H9 (cell line): ENCODE data around the gene PARD3. TPM values are rescaled to one million over a fixed set of nuclear protein-coding genes. Genes with fewer than 3 reads are reported as not detected.
"Not testable (repeated sequence)": the region's sequence is repeated elsewhere in the genome, so short reads cannot be mapped to it uniquely, and the experiment has no call there.

Experiments used
- DNase-seq: peaks from one replicate; pipeline ENCODE4 v3.0.0-alpha.2; 2017
- H2AFZ ChIP-seq: one replicate; pipeline ENCODE4 v1.6.1; 2013; ENCODE audit warnings: mild to moderate bottlenecking, low read length, control low read depth, moderate library complexity
- H2AK5ac ChIP-seq: 2 replicates; pipeline ENCODE4 v1.6.1; 2013; ENCODE audit warnings: low read length, control low read depth, mixed read lengths; ENCODE audit not compliant: insufficient read length
- H2BK120ac ChIP-seq: one replicate; pipeline ENCODE4 v1.6.1; 2013; ENCODE audit warnings: low read depth, mild to moderate bottlenecking, low read length, control low read depth, inconsistent platforms; ENCODE audit not compliant: poor library complexity, severe bottlenecking
- H2BK12ac ChIP-seq: 2 replicates; pipeline ENCODE4 v1.6.1; 2013; ENCODE audit warnings: low read length, control low read depth, mixed read lengths, low read depth; ENCODE audit not compliant: insufficient read length
- H2BK15ac ChIP-seq: 2 replicates; pipeline ENCODE4 v1.6.1; 2013; ENCODE audit warnings: low read depth, low read length, control low read depth
- H2BK20ac ChIP-seq: one replicate; pipeline ENCODE4 v1.6.1; 2013; ENCODE audit warnings: low read depth, mild to moderate bottlenecking, low read length, control low read depth, inconsistent platforms; ENCODE audit not compliant: poor library complexity, severe bottlenecking
- H2BK5ac ChIP-seq: 2 replicates; pipeline ENCODE4 v1.6.1; 2013; ENCODE audit warnings: low read length, control low read depth, mixed read lengths; ENCODE audit not compliant: insufficient read length
- H3K14ac ChIP-seq: 2 replicates; pipeline ENCODE4 v1.6.1; 2013; ENCODE audit warnings: low read length, control low read depth; ENCODE audit not compliant: insufficient read depth
- H3K18ac ChIP-seq: 2 replicates; pipeline ENCODE4 v1.6.1; 2013; ENCODE audit warnings: low read depth, mild to moderate bottlenecking, mixed read lengths, low read length, control low read depth; ENCODE audit not compliant: insufficient read length
- H3K23ac ChIP-seq: 2 replicates; pipeline ENCODE4 v1.6.1; 2013; ENCODE audit warnings: low read length, control low read depth, mixed read lengths, low read depth; ENCODE audit not compliant: insufficient read length
- H3K23me2 ChIP-seq: 2 replicates; pipeline ENCODE4 v1.6.1; 2013; ENCODE audit warnings: low read depth, mild to moderate bottlenecking, mixed read lengths, low read length, control low read depth; ENCODE audit not compliant: insufficient read length, poor library complexity, severe bottlenecking
- H3K27ac ChIP-seq: 2 replicates; pipeline ENCODE4 v1.5.1; 2013; ENCODE audit warnings: low read length, control low read depth, mixed read lengths, low read depth; ENCODE audit not compliant: insufficient read length
- H3K27me3 ChIP-seq: 2 replicates; pipeline ENCODE4 v1.6.1; 2013; ENCODE audit warnings: low read length, control low read depth, inconsistent platforms; ENCODE audit not compliant: insufficient read depth
- H3K4ac ChIP-seq: 2 replicates; pipeline ENCODE4 v1.6.1; 2013; ENCODE audit warnings: low read depth, mild to moderate bottlenecking, control low read depth, inconsistent platforms, low read length, moderate library complexity
- H3K4me1 ChIP-seq: 2 replicates; pipeline ENCODE4 v1.6.1; 2013; ENCODE audit warnings: low read length, control low read depth, inconsistent platforms; ENCODE audit not compliant: insufficient read depth
- H3K4me2 ChIP-seq: 2 replicates; pipeline ENCODE4 v1.6.1; 2013; ENCODE audit warnings: low read length, control low read depth, mixed read lengths; ENCODE audit not compliant: insufficient read length, insufficient read depth
- H3K56ac ChIP-seq: 2 replicates; pipeline ENCODE4 v1.6.1; 2013; ENCODE audit warnings: low read depth, mild to moderate bottlenecking, mixed read lengths, low read length, control low read depth; ENCODE audit not compliant: insufficient read length
- H3K79me1 ChIP-seq: 2 replicates; pipeline ENCODE4 v1.6.1; 2013; ENCODE audit warnings: low read depth, mild to moderate bottlenecking, moderate library complexity, low read length, control low read depth, inconsistent platforms; ENCODE audit not compliant: insufficient read depth, poor library complexity, severe bottlenecking
- H3K79me2 ChIP-seq: 2 replicates; pipeline ENCODE4 v1.6.1; 2013; ENCODE audit warnings: low read length, control low read depth, inconsistent platforms; ENCODE audit not compliant: insufficient read depth
- H3K9ac ChIP-seq: 2 replicates; pipeline ENCODE4 v1.6.1; 2013; ENCODE audit warnings: low read length, control low read depth, mixed read lengths; ENCODE audit not compliant: insufficient read length; ENCODE audit errors: extremely low read depth
- H3K9me3 ChIP-seq: one replicate; pipeline ENCODE4 v1.6.1; 2013; ENCODE audit warnings: low read depth, low read length, inconsistent platforms; ENCODE audit not compliant: control insufficient read depth
- H3T11ph ChIP-seq: one replicate; pipeline ENCODE4 v1.6.1; 2013; ENCODE audit warnings: mild to moderate bottlenecking, low read length, control low read depth, inconsistent platforms
- H4K20me1 ChIP-seq: one replicate; pipeline ENCODE4 v1.6.1; 2013; ENCODE audit not compliant: control insufficient read depth, insufficient read length, insufficient read depth
- H4K5ac ChIP-seq: 2 replicates; pipeline ENCODE4 v1.6.1; 2013; ENCODE audit warnings: low read depth, mild to moderate bottlenecking, mixed read lengths, low read length, control low read depth; ENCODE audit not compliant: insufficient read length
- H4K8ac ChIP-seq: replicated peaks from 2 replicates; pipeline ENCODE4 v1.6.1; 2013; ENCODE audit warnings: low read length, control low read depth, mixed read lengths, low read depth; ENCODE audit not compliant: insufficient read length
- H4K91ac ChIP-seq: 2 replicates; pipeline ENCODE4 v1.6.1; 2013; ENCODE audit warnings: low read depth, mild to moderate bottlenecking, moderate library complexity, mixed read lengths, low read length, control low read depth; ENCODE audit not compliant: insufficient read length
- H3K27ac Mint-ChIP-seq, 3 experiments: 2 replicates in 2 of 3; 3 replicates in 1 of 3; pipeline ENCODE4 v1.8.0; 2020 to 2021; ENCODE audit warnings: mixed read lengths in 3 of 3, mild to moderate bottlenecking in 1 of 3, moderate library complexity in 1 of 3
- H3K27me3 Mint-ChIP-seq: 2 replicates; pipeline ENCODE4 v1.8.0; 2021; ENCODE audit warnings: low read depth, mild to moderate bottlenecking, moderate library complexity, mixed read lengths
- H3K36me3 Mint-ChIP-seq, 3 experiments: 2 replicates in 2 of 3; 3 replicates in 1 of 3; pipeline ENCODE4 v1.8.0; 2020 to 2021; ENCODE audit warnings: low read depth in 3 of 3, mixed read lengths in 3 of 3; ENCODE audit not compliant: insufficient read depth in 1 of 3
- H3K4me1 Mint-ChIP-seq, 2 experiments: 2 replicates each; pipeline ENCODE4 v1.8.0; 2020; ENCODE audit warnings: mixed read lengths in 2 of 2
- H3K4me3 Mint-ChIP-seq, 2 experiments: 2 replicates in 1 of 2; 3 replicates in 1 of 2; pipeline ENCODE4 v1.8.0; 2020 to 2021; ENCODE audit warnings: mild to moderate bottlenecking in 2 of 2, mixed read lengths in 2 of 2, moderate library complexity in 1 of 2
- H3K9me3 Mint-ChIP-seq, 2 experiments: 2 replicates in 1 of 2; 3 replicates in 1 of 2; pipeline ENCODE4 v1.8.0; 2020; ENCODE audit warnings: mild to moderate bottlenecking in 2 of 2, mixed read lengths in 2 of 2, moderate library complexity in 1 of 2
- WGBS: extraction: QIAGEN DNeasy Blood & Tissue Kit; methylation state at CpG from one replicate; pipeline ENCODE4 v1.1.7; 2013; ENCODE audit warnings: missing lambda C conversion rate, low lambda C conversion rate, mixed read lengths; ENCODE audit not compliant: insufficient read length; ENCODE audit errors: extremely low coverage; 5-methylcytosine and 5-hydroxymethylcytosine counted together
- total RNA-seq: library from RNA; stranded (reverse); gene quantifications from 2 replicates; pipeline ENCODE4 v1.2.1, GENCODE V29; 2021
- TF ChIP-seq, protein P1 (sequence below): fragments of 200-600 bp; sonication (generic); conservative IDR thresholded peaks from 3 replicates; pipeline ENCODE4 v1.8.0; 2021; ENCODE audit warnings: antibody characterized with exemption, mild to moderate bottlenecking

The PARD3 gene
- total RNA-seq, 1 experiment from 2014 or later, result 44.7 TPM

- Histone ChIP-seq H2BK5ac (no peak overlapping the region), H2AFZ (no peak overlapping the region), H2BK20ac (no peak overlapping the region), H3K79me2 (peaks cover 14% of the 10 kb centered on the region; the same call in 1 of the 2 replicates), H3K27me3 (no peaks in the 10 kb centered on the region), H3K27ac (no peak overlapping the region), H4K5ac (no peak overlapping the region), H4K20me1 (no peaks in the 10 kb centered on the region), H3K4ac (no peak overlapping the region), H3K23me2 (no peaks in the 10 kb centered on the region), H3K9me3 (no peaks in the 10 kb centered on the region), H2AK5ac (no peak overlapping the region), H3K9ac (no peak overlapping the region), H3K14ac (no peak overlapping the region), H2BK120ac (no peak overlapping the region), H3K4me2 (no peak overlapping the region), H4K91ac (no peak overlapping the region), H3K23ac (no peak overlapping the region), H3K4me1 (peaks cover 5% of the 10 kb centered on the region; the same call in 1 of the 2 replicates), H4K8ac (no peak overlapping the region), H3K18ac (no peak overlapping the region), H2BK12ac (no peak overlapping the region), H3T11ph (no peak overlapping the region), H3K79me1 (peaks cover 8% of the 10 kb centered on the region), H3K56ac (no peak overlapping the region), H2BK15ac (no peak overlapping the region)
- Mint-ChIP-seq H3K27ac (no peak overlapping the region), H3K4me1 (peaks cover 16 to 21% of the 10 kb centered on the region in 2 experiments), H3K9me3 (no peaks in the 10 kb centered on the region), H3K27me3 (no peaks in the 10 kb centered on the region), H3K4me3 (no peak overlapping the region), H3K36me3 (no peaks in the 10 kb centered on the region)
- no peak for DNase-seq
- TF ChIP-seq, protein P1, sequence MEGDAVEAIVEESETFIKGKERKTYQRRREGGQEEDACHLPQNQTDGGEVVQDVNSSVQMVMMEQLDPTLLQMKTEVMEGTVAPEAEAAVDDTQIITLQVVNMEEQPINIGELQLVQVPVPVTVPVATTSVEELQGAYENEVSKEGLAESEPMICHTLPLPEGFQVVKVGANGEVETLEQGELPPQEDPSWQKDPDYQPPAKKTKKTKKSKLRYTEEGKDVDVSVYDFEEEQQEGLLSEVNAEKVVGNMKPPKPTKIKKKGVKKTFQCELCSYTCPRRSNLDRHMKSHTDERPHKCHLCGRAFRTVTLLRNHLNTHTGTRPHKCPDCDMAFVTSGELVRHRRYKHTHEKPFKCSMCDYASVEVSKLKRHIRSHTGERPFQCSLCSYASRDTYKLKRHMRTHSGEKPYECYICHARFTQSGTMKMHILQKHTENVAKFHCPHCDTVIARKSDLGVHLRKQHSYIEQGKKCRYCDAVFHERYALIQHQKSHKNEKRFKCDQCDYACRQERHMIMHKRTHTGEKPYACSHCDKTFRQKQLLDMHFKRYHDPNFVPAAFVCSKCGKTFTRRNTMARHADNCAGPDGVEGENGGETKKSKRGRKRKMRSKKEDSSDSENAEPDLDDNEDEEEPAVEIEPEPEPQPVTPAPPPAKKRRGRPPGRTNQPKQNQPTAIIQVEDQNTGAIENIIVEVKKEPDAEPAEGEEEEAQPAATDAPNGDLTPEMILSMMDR, result no peak
These were observed 57.2 kb downstream of the PARD3 start for GRCh38 chr10:34757933-34758332.

GRCh38 chr10:34757181-34757580 lies 57.9 kb downstream of the PARD3 start:
- H3K4ac ChIP-seq, H3K9me3 Mint-ChIP-seq, H2BK5ac ChIP-seq, H3K4me1 ChIP-seq, H3K27me3 ChIP-seq, H3K27me3 Mint-ChIP-seq, H3K18ac ChIP-seq, H3K9me3 ChIP-seq, H3K23me2 ChIP-seq, H4K91ac ChIP-seq, H4K20me1 ChIP-seq, H2BK15ac ChIP-seq, H2AK5ac ChIP-seq, H2BK120ac ChIP-seq, H3K36me3 Mint-ChIP-seq, H3T11ph ChIP-seq, H3K9ac ChIP-seq, H2BK12ac ChIP-seq, H2AFZ ChIP-seq, H3K4me3 Mint-ChIP-seq, H3K23ac ChIP-seq, H4K8ac ChIP-seq, DNase-seq, H4K5ac ChIP-seq, H2BK20ac ChIP-seq, H3K4me2 ChIP-seq, H3K79me1 ChIP-seq, H3K79me2 ChIP-seq, H3K27ac ChIP-seq, H3K56ac ChIP-seq, H3K14ac ChIP-seq: not testable (repeated sequence)
- peak overlapping the region in 2 of 3 experiments; percentile 76 to 84; a peak in 2 of 7 replicates for H3K27ac Mint-ChIP-seq
- WGBS, result no CpG with 5 or more reads among the region's 4 CpGs
- peaks cover 23 to 27% of the 10 kb centered on the region in 2 experiments for H3K4me1 Mint-ChIP-seq
